ENCODE data around the gene NVL.

The NVL gene

GRCh38 chr1:224256640-224257039, 73.3 kb downstream of the NVL start:
- no peak overlapping the region for H3K4me3 ChIP-seq (ENCODE audit: low read length)

GRCh38 chr1:224253721-224254120, 76.3 kb downstream of the NVL start:
- DNase-seq (ENCODE audit: low read depth, low spot score): no peak
- no peak overlapping the region for H3K4me3 ChIP-seq (ENCODE audit: low read length)

More at GRCh38 chr1:224256640-224257039, 73.3 kb downstream of the NVL start:
- DNase-seq (ENCODE audit: low read depth, low spot score): no peak

DNA sequence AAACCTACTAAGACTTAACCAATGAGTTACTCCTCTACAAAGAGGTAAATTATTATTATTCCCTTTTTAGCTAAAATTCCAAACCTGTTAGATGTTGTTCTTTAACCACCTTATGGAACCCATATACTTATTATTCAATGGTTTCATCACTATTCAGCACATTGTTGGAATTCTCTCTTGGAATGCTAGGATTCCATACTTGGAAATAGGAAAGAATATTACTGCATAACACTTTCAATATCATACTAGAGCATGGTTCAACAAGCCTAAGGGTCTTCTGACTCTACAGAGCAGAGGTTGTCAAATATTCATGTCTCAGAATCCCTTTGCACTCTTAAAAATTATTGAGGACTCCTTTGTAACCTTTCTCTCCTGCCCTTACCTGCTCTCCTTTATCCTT, 77.5 kb downstream of the NVL start:
- no peak for DNase-seq (ENCODE audit: low read depth, low spot score)
- H3K4me3 ChIP-seq (ENCODE audit: low read length): no peak overlapping the region

GRCh38 chr1:224251741-224252146, 78.2 kb downstream of the NVL start:
- H3K4me3 ChIP-seq (ENCODE audit: low read length): no peak overlapping the region
- DNase-seq (ENCODE audit: low read depth, low spot score): no peak

- H3K4me3 ChIP-seq (ENCODE audit: low read length): no peak overlapping the region
- DNase-seq (ENCODE audit: low read depth, low spot score): peak; percentile 76
Measured at GRCh38 chr1:224245188-224245587, 84.8 kb downstream of the NVL start.

DNA sequence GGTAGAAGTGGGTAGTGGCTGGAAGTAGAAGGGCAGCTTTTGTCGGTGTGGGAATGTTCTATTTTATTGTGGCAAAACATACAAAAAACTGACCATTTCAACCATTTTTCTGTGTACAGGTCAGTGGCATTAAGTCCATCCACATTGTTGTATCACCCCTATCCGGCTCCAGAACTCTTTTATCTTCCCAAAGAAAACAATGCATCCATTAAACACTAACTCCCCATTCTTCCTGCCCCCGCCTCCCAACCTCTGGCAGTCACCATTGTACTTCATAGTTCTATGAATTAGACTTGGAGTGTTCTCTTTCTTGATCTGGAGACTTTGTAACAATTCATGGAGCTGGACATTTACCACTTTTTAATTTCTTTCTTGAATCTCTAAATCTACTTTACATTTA, 91.2 kb downstream of the NVL start:
- DNase-seq (ENCODE audit: low read depth, low spot score): no peak
- no peak overlapping the region for H3K4me3 ChIP-seq (ENCODE audit: low read length)

DNA sequence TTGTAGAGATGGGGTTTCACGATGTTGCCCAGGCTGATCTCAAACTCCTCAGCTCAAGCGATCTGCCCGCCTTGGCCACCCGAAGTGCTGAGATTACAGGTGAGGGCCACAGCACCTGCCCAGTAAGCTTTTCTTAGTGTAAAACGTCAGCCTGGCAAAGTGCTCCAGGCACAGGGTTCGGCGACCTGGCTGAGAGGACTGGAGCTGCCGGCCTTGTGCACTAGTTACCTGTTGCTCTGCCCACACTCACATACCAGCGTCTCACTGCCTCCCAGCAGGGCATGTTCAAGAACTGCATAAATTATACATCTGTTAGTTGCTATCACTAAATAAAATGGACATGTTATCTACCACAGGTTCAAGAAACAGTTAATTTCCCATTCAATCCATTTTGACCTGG, 91.8 kb downstream of the NVL start:
- H3K4me3 ChIP-seq (ENCODE audit: low read length): no peak overlapping the region
- DNase-seq (ENCODE audit: low read depth, low spot score): no peak

DNA sequence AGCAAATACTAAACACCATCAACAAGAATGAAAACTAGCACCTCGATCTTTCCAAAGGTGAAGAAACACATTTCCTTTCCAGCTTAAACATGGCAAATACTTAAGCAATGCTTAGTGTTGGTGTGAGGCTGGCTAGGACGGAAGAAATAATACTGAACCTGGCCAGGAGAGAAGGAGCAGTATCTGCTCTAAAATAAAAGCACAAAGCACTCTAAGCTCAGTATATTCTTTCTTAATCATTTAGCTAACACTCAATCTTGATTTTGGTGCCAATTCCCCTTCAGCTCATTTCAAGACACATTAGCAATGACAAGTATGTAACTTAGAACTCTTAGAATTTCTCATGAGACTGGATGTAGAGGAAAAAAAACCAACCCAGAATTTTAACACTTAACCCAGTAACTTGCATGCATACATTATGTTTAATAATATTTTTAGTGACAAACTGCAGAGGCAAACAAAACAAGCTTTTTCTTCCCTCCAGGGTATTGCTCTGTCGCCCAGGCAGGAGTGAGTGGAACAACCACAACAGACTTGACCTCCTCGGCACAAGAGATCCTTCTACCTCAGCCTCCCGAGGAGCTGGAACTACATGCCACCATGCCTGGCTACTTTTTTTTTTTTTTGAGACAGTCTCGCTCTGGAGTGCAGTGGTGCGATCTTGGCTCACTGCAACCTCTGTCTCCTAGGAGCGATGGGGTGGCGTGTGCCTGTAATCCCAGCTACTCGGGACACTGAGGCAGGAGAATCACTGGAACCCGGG, 92.7 kb downstream of the NVL start:
- no peak for DNase-seq (ENCODE audit: low read depth, low spot score)
- H3K4me3 ChIP-seq (ENCODE audit: low read length): no peak overlapping the region

DNA sequence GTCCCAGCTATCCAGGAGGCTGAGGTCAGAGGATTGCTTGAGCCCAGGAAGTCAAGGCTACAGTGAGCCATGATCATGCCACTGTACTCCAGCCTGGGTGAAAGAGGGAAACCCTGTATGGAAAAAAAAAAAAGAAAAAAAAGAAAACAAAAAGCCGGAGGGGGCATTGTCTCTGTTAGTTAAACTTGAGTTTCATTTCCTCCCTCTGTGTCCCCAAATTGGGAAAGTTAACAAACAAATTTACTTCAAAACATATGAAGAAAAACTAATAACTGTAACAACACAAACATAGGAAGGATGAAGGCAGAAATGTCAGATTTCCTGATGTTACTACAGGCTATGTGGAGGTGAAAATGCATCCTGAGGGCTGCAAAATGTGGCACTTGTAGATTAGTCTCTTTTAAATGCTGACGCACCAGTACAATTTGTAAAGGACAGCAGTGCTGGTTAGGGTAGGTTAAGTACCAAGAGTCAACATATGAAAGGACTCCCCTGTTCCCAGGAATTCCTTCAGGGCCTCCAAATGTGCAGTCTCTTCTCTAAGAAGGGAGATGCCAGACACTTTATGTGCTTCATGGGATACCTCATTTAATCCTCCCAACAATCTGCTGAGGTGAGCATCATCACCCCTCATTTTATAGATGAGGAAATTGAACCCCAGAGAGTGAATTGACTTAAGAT, 94.0 kb downstream of the NVL start:
- no peak overlapping the region for H3K4me3 ChIP-seq (ENCODE audit: low read length)
- no peak for DNase-seq (ENCODE audit: low read depth, low spot score)

DNA sequence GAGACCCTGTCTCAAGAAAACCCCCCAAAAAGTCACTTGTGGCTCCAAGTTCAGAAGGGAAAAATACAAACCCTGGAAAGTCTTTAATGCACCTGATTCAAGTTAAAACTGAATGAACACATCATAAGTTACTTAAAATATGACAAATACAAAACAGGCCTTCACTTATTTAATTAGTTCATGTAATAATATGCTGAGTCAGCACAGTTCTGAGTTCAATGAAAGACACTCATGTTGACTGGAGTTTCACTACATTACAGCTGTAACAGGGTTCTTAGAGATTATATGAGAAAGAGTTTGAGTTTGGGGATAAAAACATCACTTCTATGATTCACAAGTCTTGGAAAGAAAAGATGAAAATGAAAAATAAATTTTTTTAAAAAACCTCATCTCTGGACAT, 96.0 kb downstream of the NVL start:
- no peak for DNase-seq (ENCODE audit: low read depth, low spot score)
- H3K4me3 ChIP-seq (ENCODE audit: low read length): no peak overlapping the region

GRCh38 chr1:224226849-224227502, 103.0 kb downstream of the NVL start:
- H3K4me3 ChIP-seq (ENCODE audit: low read length): no peak overlapping the region
- no peak for DNase-seq (ENCODE audit: low read depth, low spot score)

DNA sequence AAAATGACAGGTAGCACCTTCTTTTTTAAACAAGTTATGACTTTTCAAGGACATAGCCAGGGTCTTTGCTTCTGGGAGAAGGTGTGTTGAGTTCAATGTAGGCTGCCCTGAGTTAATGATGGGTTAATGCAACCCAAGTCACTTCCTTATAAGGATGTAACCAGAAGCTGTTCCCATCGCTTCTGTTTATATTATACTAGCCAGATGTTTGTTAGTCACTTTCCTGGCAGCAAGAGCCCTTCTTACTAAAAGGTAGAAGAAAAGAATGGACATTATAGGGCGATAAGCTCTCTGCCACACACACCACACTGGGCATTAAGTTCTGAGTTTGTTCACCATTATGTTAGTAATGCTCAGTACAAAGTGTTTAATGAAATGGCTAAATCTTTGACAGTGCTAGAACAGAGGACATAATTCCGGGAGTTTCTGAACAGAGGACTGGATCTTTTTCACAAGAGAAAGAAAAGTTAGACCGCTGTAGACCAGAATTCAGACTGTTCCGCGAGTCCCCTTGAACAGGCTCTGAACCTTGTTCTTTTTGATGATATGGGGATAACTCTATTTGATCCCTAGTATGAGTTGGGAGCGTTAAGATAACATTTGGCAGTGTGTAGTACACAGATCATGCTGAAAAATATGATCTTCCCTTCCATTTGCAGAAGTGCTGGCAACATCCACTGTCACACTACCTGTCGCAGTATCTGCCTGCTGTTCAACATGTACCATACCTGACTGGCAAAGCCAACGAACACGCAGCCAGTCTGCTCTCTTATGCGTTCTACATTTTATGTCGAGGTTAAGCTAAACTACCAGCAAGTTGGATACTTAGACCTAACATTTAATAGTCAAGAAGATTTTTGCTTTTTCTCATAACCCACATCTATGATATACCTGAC, 105.9 kb downstream of the NVL start:
- no peak for DNase-seq (ENCODE audit: low read depth, low spot score)
- H3K4me3 ChIP-seq (ENCODE audit: low read length): no peak overlapping the region

GRCh38 chr1:224219612-224220059, 110.3 kb downstream of the NVL start:
- DNase-seq (ENCODE audit: low read depth, low spot score): no peak
- no peak overlapping the region for H3K4me3 ChIP-seq (ENCODE audit: low read length)

GRCh38 chr1:224219011-224219611, 110.9 kb downstream of the NVL start:
- no peak for DNase-seq (ENCODE audit: low read depth, low spot score)
- no peak overlapping the region for H3K4me3 ChIP-seq (ENCODE audit: low read length)

- DNase-seq (ENCODE audit: low read depth, low spot score): no peak
- no peak overlapping the region for H3K4me3 ChIP-seq (ENCODE audit: low read length)
Measured at GRCh38 chr1:224217655-224218623, 112.0 kb downstream of the NVL start.

DNA sequence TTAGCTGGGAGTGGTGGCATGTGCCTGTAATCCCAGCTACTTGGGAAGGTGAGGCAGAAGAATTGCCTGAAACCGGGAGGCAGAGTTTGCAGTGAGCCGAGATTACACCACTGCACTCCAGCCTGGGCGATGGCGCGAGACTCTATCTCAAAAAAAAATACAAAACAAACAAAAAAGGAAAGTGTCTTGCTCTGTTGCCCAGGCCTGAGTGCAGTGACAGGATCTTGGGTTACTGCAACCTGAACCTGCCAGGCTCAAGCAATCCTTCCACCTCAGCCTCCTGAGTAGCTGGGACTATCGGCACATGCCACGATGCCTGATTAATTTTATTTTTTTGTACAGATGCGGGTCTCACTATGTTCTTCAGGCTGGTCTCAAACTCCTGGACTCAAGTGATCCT, 113.6 kb downstream of the NVL start:
- H3K4me3 ChIP-seq (ENCODE audit: low read length): no peak overlapping the region
- no peak for DNase-seq (ENCODE audit: low read depth, low spot score)

DNA sequence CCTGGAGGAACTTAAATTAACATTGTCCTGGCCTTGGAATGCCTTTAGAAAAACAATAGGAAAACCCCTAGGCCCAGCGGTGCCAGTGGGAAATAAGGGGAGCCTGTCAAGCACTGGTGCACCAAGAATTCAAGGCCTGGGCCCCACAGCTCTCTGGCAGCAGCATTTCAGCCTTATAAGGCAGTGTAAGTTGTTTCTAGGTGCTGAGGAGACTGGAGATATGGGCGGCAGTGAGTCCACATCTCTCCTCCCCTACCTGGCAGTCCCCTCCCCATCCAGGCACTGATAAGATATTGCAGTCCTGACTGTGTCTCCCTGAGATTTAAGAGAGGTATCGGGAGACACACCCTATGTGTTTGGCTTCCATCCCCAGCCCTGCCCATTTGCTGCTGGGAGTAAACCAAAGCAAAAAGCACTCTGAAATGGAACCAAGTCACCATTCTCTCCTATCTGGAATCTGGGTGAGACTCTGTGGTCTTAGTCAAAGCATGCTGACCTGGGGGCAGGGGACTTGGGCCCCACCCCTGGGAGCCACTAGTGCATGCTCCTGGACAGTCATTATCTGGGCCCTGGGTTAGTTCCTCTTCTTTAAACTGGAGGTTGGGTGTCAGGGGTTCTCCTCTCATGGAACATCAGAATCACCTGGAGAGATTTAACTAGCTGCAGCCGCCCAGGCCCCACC, 116.4 kb downstream of the NVL start:
- no peak overlapping the region for H3K4me3 ChIP-seq (ENCODE audit: low read length)
- DNase-seq (ENCODE audit: low read depth, low spot score): no peak
